ENCODE measurements around the gene CDK16. TPM values are rescaled to one million over a fixed set of nuclear protein-coding genes. Genes with fewer than 3 reads are reported as not detected.
A peak's percentile ranks its signal among the peaks of the same experiment; 100 is the strongest.

CDK16 gene
- total and polyA plus RNA-seq, 2 of the 13 experiments (the other 11 are each of a cell fraction or from before 2014, with no cell fraction given) = 64.5 to 225 TPM

GRCh38 chrX:47264483-47265173, 46.1 kb downstream of the CDK16 start:
- Histone ChIP-seq H3K4me3 (replicated peaks in 1 of 3; ENCODE audit: insufficient read depth in 1 of 3, low read depth in 2 of 3, low read length in 3 of 3) (no peak overlapping the region), H3K36me3 (replicated peaks in 1 of 2; ENCODE audit: control insufficient read depth in 1 of 2, insufficient read depth in 2 of 2, low read length in 2 of 2) (no peaks in the 10 kb centered on the region), H3K4me2 (ENCODE audit: low read depth, low read length) (no peak overlapping the region), H3K9ac (ENCODE audit: insufficient read depth, low read depth, low read length) (no peak overlapping the region), H4K20me1 (ENCODE audit: insufficient read depth, low read length) (no peaks in the 10 kb centered on the region), H3K4me1 (ENCODE audit: insufficient read depth, low read length) (peaks cover 10% of the 10 kb centered on the region; the same call in 1 of the 2 replicates), H3K27me3 (ENCODE audit: control insufficient read depth in 1 of 2, insufficient read depth in 2 of 2, low read length in 2 of 2) (no peaks in the 10 kb centered on the region), H3K79me2 (ENCODE audit: insufficient read depth, low read length) (no peaks in the 10 kb centered on the region), H3K27ac (ENCODE audit: extremely low read length, insufficient read depth, low read length) (no peak overlapping the region), H2AFZ (ENCODE audit: low read length) (no peak overlapping the region), H3K9me3 (ENCODE audit: low read length) (no peaks in the 10 kb centered on the region)
- TF ChIP-seq PHF8 (CRISPR knock-in tag; IDR thresholded peaks at IDR 0.05) (no peak), FOSL2 (CRISPR knock-in tag; IDR thresholded peaks at IDR 0.05) (peak; percentile 70), ZBTB21 (CRISPR knock-in tag; IDR thresholded peaks at IDR 0.05) (0 out of 2 replicates have a peak, but pooled peaks have one; percentile 38), PCBP2 (optimal IDR thresholded peaks at IDR 0.05; ENCODE audit: low read depth, low read length, poor library complexity, severe bottlenecking) (no peak), ZNF136 (CRISPR knock-in tag; IDR thresholded peaks at IDR 0.05; ENCODE audit: low read depth) (no peak), ZSCAN9 (CRISPR knock-in tag; IDR thresholded peaks at IDR 0.05; ENCODE audit: borderline replicate concordance) (no peak), ZNF121 (CRISPR knock-in tag; IDR thresholded peaks at IDR 0.05) (no peak), ZBTB26 (CRISPR knock-in tag; IDR thresholded peaks at IDR 0.05; ENCODE audit: borderline replicate concordance) (0 out of 2 replicates have a peak, but pooled peaks have one; percentile 30), IKZF4 (CRISPR knock-in tag; IDR thresholded peaks at IDR 0.05; ENCODE audit: borderline replicate concordance, low read depth, not compliant biosample characterization) (no peak)
- ChIA-PET POLR2A (interaction anchor here (1.4 to 1.5 kb wide), 2 partner anchors 31 to 47 kb away, joined by 6 to 7 read pairs; partner anchors contain the start of gene USP11), CTCF (ENCODE audit: low intra/inter-chr PET ratio, low total read pairs) (no interaction called here)
- no TSS peak for BruUV-seq (replicated peaks)
- DNase-seq (ENCODE audit: low spot score) = peak; percentile 38
- intact Hi-C loops (cut with micrococcal nuclease; ENCODE audit: unreplicated experiment) = no loop called here
- no peak; the same call in 2 of the 3 replicates for ATAC-seq
- FAIRE-seq = no peak
- 55% methylated on average over 4 of the region's 7 CpGs for WGBS (ENCODE audit: low lambda C conversion rate)
- in situ Hi-C loops (cut with HindIII; ENCODE audit: extremely low pct_ligation_motif_present, low pct_unique_long_range_greater_than_20kb) = no loop called here

All from HepG2 (cell line).